ENCODE measurements around the gene FAM20A. TPM values are rescaled to one million over a fixed set of nuclear protein-coding genes. Genes with fewer than 3 reads are reported as not detected.

The FAM20A gene
- polyA plus RNA-seq, 1 donor from 2014 or later: not detected

DNA sequence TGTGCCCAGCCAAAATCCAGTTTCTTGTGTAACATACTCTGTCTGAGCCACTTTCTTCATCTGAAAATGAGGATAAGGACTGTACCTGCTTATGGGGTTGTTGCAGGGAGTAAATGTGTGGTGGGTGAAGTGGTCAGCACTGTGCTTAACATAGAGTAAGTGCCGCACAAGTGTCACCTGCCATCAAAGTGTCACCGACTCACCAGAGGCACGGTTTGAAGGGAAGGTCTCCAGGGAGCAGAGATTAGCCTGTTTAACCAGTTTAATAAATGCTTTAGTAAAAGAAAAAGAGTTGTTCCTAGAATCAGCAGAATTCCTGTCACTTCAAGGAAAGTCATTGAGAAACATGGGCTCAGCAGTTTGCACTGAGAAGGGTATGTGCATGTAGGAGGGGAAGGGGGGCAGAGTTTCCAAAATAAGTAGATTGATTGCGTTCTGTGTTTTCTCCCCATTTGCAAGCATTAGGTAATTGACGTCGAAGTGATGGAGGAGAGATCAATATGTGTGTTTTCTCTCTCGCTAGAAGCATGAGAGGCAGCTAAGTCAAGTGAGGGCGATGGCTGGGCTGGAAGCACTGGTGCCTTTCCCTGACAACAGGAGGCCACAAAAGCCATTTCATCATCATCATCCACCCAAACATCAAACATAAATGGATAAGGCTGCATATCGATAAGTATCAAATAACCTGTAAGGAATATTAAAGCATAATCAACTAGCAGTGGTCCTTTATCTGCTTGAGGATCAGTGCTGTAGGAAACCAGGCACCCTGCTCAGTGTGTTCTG, 19.1 kb downstream of the FAM20A start (continued):
- TF ChIP-seq MXI1 (conservative IDR thresholded peaks at IDR 0.05; ENCODE audit: poor library complexity, severe bottlenecking): no peak

DNA sequence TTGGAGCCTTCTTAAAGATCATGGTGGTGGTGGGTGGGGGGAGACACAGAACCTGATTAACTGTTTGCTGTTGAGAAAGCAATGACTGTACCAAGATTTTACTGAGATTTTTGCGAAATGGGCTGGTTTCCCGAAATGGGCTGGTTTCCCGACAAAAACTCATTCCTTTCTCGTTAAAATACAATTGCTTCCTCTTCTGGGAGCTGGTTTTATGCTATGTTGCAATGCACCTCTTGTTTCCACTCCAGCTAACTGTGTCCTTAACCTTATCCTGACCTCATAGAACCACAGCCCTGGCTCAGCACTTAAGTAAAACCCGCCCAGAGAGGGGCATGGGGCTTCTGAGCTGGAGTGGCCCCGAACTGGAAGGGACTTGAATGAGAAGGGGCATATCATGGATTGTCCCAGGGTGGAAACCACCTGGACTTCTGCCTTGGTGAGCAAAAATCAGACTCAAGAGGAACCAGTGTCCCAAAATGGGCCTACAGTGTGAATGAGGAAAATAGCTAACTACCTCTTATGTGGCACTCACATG, 20.9 kb downstream of the FAM20A start:
- Histone ChIP-seq H3K27me3 (ENCODE audit: insufficient read depth, low read depth, low read length) (no peaks in the 10 kb centered on the region), H3F3A (ENCODE audit: insufficient read depth, low read length, poor library complexity, severe bottlenecking) (no peaks in the 10 kb centered on the region), H3K4me3 (ENCODE audit: low read length) (no peak overlapping the region), H3K4me2 (ENCODE audit: low read length) (no peak overlapping the region), H3K9me3 (ENCODE audit: low read length) (no peaks in the 10 kb centered on the region), H3K79me2 (replicated peaks; ENCODE audit: insufficient read depth, low read length) (no peaks in the 10 kb centered on the region), H3K9me2 (ENCODE audit: insufficient read depth, low read length) (no peaks in the 10 kb centered on the region), H3K36me3 (ENCODE audit: insufficient read depth, low read length) (no peaks in the 10 kb centered on the region), H4K20me1 (ENCODE audit: insufficient read depth) (no peaks in the 10 kb centered on the region), H2AFZ (ENCODE audit: low read depth, low read length) (no peak overlapping the region), H3K9ac (ENCODE audit: low read length) (no peak overlapping the region), H3K27ac (ENCODE audit: low read length) (no peak overlapping the region)
- TF ChIP-seq MXI1 (conservative IDR thresholded peaks at IDR 0.05; ENCODE audit: poor library complexity, severe bottlenecking) (no peak), EZH2 (IDR thresholded peaks at IDR 0.05; ENCODE audit: borderline replicate concordance, insufficient read depth, low read length, poor library complexity, severe bottlenecking) (no peak), RAD21 (conservative IDR thresholded peaks at IDR 0.05) (no peak), POLR2AphosphoS5 (IDR thresholded peaks at IDR 0.05) (no peak), EP300 (conservative IDR thresholded peaks at IDR 0.05; ENCODE audit: poor library complexity, severe bottlenecking) (no peak), SMC3 (conservative IDR thresholded peaks at IDR 0.05; ENCODE audit: poor library complexity) (no peak), TAF1 (IDR thresholded peaks at IDR 0.05; ENCODE audit: low read depth) (no peak)
- TF ChIP-seq, protein P1, sequence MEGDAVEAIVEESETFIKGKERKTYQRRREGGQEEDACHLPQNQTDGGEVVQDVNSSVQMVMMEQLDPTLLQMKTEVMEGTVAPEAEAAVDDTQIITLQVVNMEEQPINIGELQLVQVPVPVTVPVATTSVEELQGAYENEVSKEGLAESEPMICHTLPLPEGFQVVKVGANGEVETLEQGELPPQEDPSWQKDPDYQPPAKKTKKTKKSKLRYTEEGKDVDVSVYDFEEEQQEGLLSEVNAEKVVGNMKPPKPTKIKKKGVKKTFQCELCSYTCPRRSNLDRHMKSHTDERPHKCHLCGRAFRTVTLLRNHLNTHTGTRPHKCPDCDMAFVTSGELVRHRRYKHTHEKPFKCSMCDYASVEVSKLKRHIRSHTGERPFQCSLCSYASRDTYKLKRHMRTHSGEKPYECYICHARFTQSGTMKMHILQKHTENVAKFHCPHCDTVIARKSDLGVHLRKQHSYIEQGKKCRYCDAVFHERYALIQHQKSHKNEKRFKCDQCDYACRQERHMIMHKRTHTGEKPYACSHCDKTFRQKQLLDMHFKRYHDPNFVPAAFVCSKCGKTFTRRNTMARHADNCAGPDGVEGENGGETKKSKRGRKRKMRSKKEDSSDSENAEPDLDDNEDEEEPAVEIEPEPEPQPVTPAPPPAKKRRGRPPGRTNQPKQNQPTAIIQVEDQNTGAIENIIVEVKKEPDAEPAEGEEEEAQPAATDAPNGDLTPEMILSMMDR (IDR thresholded peaks at IDR 0.05; ENCODE audit: poor library complexity, severe bottlenecking): no peak
- TF ChIP-seq, protein P2, sequence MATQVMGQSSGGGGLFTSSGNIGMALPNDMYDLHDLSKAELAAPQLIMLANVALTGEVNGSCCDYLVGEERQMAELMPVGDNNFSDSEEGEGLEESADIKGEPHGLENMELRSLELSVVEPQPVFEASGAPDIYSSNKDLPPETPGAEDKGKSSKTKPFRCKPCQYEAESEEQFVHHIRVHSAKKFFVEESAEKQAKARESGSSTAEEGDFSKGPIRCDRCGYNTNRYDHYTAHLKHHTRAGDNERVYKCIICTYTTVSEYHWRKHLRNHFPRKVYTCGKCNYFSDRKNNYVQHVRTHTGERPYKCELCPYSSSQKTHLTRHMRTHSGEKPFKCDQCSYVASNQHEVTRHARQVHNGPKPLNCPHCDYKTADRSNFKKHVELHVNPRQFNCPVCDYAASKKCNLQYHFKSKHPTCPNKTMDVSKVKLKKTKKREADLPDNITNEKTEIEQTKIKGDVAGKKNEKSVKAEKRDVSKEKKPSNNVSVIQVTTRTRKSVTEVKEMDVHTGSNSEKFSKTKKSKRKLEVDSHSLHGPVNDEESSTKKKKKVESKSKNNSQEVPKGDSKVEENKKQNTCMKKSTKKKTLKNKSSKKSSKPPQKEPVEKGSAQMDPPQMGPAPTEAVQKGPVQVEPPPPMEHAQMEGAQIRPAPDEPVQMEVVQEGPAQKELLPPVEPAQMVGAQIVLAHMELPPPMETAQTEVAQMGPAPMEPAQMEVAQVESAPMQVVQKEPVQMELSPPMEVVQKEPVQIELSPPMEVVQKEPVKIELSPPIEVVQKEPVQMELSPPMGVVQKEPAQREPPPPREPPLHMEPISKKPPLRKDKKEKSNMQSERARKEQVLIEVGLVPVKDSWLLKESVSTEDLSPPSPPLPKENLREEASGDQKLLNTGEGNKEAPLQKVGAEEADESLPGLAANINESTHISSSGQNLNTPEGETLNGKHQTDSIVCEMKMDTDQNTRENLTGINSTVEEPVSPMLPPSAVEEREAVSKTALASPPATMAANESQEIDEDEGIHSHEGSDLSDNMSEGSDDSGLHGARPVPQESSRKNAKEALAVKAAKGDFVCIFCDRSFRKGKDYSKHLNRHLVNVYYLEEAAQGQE (IDR thresholded peaks at IDR 0.05; ENCODE audit: borderline replicate concordance): no peak

Data from neural cell (in vitro differentiated cells).